HG03196 (cell line): Measurements from ENCODE around the gene MAB21L4.

Source experiments
- ATAC-seq: cut with Tn5 transposase; IDR thresholded peaks from one replicate; pipeline ENCODE4 v1.9.1; 2021; ENCODE audit not compliant: unreplicated experiment

MAB21L4 gene

DNA sequence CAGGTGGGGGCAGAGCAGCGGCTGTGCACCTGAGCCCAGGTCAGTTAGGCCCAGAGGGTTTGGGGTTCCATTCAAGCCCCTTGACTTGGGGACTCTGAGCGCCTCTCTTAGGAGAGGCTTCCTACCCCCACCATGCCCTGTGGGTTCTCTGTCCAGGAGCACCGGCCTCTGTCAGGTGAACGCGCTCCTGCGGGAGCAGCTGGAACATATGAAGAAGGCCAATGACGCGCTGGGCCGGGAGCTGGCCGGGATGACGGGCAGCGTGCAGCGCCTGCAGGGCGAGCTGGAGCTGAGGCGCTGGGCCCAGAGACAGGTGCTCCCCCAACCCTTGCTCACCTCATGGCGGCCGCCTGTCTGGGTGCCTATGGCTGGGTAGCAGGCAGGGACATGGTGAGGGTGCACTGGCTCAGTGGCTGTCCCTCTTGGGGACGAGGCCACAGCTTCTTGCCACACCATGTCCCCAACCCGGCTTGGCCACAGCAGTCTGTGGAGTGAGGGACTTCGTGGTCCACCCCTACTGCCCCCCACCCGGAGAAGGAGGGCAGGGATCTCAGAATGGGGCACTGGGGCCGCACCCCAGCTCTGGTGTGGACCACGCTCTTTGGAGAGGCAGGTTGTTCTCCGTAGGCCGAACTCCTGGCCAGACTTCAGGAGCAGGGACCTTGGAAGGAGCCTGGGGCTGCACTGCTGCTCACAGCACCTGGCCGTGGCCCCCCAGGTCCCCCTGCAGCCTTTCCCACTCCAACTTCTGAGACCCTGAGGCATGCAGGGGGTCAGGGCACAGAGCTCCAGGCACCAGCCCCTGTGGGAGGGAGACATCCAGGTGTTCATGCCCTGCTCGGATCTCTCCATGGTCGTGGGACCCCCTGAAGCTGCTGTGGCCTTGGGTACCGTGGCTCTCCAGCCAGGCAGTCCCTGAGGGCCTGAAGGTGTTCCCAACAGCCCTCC is 29.9 kb upstream of the MAB21L4 start:
- ATAC-seq = no peak

- no peak for ATAC-seq
Measured at GRCh38 chr2:240925191-240925567, 29.2 kb upstream of the MAB21L4 start.

DNA sequence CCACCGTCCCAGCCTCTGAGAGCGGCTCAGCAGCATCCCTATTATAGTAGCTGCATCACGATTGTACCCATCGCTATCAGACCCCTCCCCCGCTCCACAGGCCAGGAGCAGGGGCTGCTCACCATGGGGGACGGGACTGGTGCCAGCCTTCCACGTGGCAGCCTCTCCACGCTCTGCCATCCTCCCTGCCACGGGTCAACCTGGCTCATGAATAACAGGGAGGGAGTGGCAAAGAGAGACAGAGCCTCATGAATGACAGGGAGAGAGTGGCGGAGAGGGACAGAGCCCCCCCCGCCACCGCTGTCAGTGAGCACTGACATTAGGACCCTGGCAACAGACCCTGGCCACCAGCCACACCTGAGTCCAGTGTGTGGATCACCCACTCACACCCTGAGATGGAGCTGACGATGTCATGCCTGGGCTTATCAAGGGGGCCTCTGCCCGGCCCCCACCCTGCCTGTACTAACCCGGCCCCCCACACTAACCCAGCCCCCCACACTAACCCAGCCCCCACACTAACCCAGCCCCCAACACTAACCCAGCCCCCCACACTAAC is 27.1 kb upstream of the MAB21L4 start:
- no peak for ATAC-seq

DNA sequence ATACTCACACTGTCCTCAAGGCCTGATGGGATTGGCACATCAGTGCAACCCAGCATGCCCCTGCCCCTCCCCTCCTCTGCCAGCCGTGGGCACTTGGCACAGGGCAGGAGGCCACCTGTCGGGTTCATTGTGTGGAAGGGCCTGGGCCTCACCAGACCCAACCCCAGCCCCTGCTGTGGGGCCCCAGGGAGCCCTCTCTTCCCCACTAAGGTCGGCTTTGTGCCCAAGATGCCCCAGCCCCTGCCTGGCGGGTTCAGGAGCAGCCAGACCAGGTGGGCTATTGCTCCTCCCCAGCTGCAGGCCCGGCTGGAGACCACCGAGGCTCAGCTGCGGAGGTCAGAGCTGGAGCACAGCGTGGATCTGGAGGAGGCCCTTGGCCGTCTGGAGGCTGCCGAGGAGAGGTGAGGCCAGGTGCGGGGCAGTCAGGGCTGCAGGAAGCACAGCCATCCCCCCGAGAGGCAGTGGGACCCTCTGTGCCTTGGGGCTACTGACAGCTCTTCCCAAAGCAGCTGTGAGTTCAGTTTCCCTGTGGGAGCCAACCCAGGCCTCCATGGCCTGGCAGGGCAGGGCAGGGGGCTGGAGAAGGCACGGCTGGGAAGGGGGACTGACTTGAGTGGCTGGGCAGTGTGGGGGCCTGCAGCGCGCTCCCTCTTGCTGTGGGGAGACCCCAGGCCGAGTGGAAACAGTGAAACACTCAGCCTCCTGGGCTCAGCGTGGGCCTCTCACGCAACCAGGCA is 26.5 kb upstream of the MAB21L4 start:
- ATAC-seq = no peak

DNA sequence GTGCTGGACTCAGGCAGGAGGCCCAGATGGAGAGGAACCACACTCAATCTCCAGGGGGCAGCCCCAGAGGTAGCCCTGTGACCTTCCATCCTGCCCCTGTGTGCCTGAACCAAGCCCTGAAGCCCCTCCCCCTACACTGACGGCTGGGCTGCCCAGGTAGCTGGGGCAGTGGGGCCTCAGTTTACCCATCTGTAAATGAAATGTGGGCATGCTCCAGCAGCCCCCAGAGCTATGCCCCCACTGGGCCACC is 26.0 kb upstream of the MAB21L4 start:
- no peak for ATAC-seq

- no peak for ATAC-seq
Measured at GRCh38 chr2:240921311-240921994, 25.5 kb upstream of the MAB21L4 start.

GRCh38 chr2:240920783-240921231 is 24.9 kb upstream of the MAB21L4 start:
- ATAC-seq = no peak

DNA sequence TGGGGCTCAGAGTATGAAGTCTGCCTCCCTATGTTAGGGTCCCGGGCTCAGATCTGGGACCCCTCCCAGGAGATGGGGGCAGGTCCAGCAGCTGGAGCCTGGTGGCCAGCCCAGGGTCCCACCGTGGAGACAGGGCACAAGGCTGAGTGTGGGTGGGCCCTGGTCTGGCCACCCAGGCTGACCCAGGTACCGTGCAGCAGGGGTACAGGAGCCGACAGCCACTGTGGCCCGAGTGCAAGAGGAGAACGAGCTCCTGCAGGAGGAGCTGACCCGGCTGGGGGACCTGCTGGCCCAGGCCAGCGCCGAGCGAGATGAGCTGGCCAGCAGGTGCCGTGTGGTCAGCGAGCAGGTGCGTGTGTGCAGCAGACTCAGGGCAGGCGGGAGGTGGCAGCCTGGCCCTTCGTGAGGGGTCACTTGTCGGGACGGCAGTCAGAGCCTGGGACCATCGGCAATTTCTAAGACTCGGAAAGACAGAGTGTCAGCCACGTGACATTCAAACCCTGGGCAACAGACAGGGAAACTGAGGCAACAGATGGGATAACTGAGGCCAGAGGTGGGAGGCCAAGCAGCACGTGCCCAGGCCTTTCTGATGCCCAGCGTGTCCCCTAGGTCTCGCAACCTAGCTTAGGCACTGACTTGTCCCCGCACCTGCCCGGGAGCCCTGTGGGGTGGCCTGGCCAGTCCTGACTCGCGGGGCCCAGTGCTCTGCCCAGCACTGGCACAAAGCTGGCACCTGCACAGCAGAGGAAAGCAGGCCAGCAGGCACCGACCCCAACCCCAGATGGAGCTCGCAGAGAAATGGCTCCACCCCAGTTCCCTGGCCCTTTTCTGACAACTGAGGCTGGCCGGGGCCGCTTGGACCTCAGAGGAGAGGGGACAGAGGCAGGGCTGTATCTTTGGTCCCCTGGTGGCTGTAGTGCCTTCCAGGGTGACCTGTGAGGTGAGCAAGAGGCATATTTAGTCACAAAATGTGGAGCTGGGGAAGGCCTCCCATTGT is 24.1 kb upstream of the MAB21L4 start:
- ATAC-seq = no peak

DNA sequence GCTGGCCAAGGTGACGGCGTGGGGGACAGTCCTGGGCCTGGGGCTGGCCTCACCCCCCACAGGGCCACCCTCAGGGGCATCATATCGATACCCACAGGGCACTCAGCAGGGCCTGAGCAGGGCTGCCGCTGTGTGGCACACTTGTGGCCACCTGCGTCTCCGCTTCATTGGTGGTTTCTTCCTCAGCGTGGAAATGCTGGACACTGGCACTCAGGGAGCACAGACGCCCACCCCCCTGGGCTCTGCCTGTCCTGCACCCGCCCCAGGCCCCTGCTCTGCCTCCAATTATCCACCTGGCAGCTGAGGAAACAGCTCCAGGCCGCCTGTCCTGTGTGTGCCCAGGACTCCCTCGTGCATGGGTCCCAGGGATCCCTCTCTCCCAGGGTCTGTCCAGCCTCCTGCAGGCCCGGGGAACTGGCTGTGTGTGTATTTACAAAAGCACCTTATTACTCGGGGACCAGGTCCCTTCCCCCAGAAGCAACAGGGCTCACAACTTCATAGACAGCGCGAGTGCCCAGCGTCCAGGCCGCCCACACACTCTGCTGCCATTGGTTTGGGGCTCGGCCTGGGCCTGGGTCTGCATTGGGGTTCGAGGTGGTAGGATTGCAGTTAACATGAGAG is 23.3 kb upstream of the MAB21L4 start:
- no peak for ATAC-seq

DNA sequence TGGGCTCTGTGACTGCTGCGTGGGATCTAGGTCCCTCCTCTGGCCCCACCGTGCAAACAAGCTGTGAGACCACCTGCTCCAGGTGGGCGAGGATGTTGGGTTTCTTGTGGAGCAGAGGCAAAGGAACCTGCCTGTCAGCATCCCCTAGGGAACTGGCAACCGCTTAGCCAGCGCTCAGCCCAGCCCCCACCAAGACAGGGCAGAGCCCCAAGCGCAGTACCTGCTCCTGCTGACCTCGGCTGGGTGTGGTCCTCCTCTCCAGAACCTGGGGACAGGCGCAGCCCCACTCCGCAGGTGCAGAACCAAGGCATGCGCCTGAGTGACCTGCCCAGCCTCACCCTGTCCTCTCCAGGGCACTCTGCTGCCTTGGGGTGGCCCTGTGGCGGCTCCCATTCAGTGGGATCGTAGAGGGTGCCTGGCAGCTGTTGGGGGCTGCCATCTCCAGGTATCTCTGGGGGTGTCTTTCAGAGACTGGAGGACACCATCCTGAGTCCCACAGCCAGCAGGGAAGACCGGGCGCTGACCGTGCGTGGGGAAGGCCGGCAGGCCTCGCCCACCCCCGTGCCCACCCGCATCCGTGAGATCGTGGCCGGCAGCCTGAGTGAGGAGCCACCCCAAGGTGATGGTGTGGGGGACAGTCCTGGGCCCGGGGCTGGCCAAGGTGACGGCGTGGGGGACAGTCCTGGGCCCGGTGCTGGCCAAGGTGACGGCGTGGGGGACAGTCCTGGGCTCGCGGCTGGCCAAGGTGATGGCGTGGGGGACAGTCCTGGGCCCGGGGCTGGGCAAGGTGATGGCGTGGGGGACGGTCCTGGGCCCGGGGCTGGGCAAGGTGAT is 22.5 kb upstream of the MAB21L4 start:
- ATAC-seq = no peak

DNA sequence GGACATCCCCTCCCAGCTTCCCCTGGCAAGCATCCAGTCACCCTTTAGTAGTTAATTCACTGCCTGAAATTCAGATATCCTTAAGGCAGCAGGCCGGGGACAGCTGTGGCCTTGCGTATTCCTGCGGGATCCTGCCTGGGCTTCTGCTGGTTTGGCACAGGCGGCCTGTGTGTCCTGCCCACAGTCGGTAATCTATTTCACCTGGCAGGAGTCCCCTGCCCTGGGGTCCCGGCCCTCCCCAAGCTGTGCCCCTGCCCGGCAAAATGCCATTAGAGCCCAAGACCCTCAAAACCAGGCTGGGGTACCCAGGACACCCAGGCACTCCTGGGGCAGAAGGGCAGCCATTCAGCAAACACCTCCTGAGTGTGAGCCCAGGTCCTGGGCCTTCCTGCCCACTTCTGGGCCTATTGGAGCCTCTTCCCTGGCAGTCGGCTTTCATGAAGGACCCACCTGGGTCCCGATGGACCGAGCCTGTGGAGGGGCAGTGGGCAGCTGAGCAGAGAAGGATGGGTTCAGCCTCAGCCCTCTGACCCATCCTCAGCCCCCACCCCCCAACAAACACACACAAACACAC is 21.8 kb upstream of the MAB21L4 start:
- ATAC-seq = no peak

GRCh38 chr2:240917009-240917683 is 21.2 kb upstream of the MAB21L4 start:
- no peak for ATAC-seq

- ATAC-seq = no peak
Measured at GRCh38 chr2:240916571-240917008, 20.6 kb upstream of the MAB21L4 start.

GRCh38 chr2:240915526-240916341 is 19.8 kb upstream of the MAB21L4 start:
- no peak for ATAC-seq

DNA sequence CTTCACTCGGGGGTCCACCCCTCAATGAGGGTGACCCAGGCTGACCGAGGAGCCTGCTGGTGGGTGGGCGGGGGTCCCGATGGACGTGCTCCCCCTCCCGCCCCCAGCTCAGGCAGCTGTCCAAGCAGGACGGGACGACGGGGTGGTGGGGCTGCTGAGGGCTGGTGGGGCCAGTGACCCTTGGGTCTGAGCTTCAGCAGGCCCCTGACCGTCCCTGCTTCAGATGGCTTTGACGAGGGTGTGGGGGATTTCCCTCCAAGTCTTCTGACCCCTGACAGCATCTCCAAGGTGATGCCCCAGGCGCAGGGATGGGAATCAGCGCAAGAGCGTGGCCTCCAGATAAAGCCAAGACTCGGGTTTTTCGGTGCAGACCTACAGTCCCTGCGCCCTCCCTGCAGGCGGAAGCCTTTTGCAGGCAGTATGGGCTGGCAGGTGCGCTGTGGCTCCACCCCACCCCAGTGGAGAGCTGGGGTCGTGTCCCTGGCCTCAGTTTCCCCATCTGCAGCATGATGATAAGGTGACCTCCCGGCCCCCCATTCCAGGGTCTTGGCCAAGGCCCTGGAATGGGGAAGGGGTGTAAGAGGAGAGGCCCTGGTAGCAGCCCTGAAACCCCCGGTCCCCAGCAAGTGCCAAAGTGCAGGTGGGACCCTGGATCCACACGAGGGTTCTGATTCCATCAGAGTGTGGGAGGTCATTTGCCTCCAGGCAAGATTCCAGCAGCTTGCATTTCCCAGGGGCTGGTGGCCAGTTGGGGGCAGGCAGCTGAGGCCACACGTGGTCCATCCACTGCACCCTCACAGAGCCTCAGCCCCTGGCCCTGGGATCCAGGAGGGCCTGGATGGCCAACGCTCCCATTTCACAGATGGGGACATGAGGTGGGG is 18.9 kb upstream of the MAB21L4 start:
- no peak for ATAC-seq
